HG03571 (cell line): ENCODE results near the gene ZBTB7C.
"Not testable (repeated sequence)": the region's sequence is repeated elsewhere in the genome, so short reads cannot be mapped to it uniquely, and the experiment has no call there.

Source experiments
- ATAC-seq: cut with Tn5 transposase; IDR thresholded peaks from one replicate; pipeline ENCODE4 v1.9.1; 2021; ENCODE audit not compliant: unreplicated experiment

ZBTB7C gene

GRCh38 chr18:48408727-48409590 lies at the start of gene ZBTB7C:
TSS of gene ZBTB7C (minus strand) at chr18:48409383.
- ATAC-seq = no peak

- no peak for ATAC-seq
Measured at GRCh38 chr18:48456838-48457237, 47.7 kb upstream of the ZBTB7C start.

DNA sequence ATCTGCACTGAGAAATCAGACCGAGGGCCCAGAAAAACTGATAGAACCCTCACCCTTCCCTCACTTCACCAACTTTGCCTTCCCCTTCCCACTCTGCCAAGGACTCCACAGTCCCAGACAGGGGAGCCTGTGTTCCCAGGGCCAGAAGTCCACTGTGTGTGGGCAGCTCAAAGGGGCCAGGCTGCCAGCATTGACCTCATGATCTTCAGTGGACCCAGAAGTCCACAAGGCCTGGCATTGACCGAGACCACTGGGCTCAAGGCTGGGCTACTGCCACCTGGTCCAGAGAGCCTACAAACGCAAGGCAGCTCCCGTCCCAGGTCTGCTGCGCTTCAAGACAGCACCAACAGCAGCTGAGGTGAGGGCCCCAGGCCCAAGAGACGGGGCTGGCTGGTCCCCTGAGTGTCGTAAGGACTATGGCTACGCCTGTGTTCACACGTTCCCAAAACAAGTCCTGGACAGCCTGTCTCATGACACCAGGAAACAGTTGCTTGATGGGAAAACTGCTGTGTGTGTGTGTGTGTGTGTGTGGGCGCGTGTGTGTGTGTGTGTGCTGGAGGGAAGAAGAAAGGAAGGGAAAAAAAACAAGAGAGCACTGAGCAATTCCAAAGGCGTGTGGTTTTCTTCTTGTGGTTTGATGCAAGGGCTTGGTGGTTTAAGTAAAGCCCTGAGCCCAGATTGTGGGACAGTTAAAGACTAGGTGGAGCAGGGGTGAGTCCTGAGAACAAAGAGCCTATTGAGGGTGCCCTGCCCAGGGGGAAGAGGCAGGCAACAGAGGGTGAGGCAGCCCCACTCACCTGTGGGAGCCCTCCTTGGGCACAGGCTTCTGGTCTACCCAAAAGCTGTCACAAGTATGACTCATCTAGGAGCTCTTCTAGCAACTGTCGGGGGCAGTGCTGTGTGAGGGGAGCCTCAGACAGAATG lies 46.6 kb upstream of the ZBTB7C start:
- ATAC-seq = no peak

DNA sequence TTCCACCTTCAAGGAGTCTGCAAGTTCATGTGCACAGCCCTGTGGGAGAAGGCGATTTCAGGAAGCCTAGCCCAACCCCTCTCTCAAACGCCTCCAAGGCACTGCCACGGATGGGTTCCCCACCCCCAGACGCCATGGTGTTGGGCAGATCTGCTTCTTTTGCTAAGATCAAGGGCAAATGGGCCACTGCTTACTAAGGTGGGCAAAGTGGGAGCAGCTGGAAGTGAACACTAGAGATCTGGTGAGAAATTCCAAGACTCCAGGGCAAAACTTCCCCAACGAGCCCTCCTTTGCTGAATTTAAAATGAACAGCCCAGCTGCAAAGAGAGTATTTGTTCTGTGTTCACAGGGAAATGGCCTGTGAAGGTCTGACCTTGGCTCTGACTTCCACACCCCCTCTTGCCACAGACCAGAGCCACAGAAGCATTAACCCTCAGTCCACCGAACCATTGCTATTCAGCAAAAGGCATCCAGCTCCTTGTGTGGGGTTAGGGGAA lies 45.1 kb upstream of the ZBTB7C start:
- no peak for ATAC-seq

- no peak for ATAC-seq
Measured at GRCh38 chr18:48453330-48454066, 44.3 kb upstream of the ZBTB7C start.

GRCh38 chr18:48452861-48453323 lies 43.7 kb upstream of the ZBTB7C start:
- no peak for ATAC-seq

GRCh38 chr18:48450685-48451084 lies 41.5 kb upstream of the ZBTB7C start:
- no peak for ATAC-seq

GRCh38 chr18:48446582-48447225 lies 37.5 kb upstream of the ZBTB7C start:
- ATAC-seq = no peak

DNA sequence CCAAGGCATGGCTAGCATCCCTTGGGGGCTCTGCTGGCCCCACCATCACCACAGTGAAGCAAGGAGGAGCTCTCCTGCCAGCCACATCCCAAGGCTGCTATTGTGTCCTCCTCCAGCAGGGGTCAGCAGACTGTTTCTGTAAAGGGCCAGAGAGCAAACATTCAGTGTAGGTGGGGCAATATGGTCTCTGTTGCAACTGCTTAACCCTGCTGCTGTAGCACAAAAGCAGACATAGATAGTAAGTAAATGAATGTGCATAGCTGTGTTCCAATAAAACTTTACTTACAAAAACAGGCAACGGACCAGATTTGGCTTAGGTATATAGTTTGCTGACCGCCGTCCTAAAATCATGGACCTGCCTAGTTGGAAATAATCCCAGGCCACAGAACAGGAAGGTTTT lies 36.4 kb upstream of the ZBTB7C start:
- no peak for ATAC-seq

GRCh38 chr18:48442761-48443160 lies 33.6 kb upstream of the ZBTB7C start:
- ATAC-seq = no peak

- no peak for ATAC-seq
Measured at GRCh38 chr18:48441405-48441881, 32.3 kb upstream of the ZBTB7C start.

DNA sequence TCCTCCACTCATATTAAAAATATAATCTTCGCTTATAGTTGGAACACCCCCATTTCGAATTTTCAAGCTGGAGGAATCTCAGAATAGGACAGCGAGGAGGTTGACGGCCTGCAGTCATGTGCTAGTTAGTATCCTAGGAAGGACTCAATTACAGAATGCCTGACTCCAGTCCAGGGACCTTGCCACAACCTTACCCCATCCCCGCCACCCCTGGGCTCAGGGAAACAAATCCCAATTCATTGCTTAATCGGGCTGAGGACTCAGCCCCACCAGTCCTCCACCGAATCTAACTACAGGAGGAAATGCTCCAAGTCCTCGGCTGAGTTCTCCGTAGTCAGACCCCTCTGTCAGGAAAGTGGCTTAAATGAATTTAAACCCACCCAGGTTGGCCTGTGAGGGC lies 31.7 kb upstream of the ZBTB7C start:
- no peak for ATAC-seq

- ATAC-seq = no peak
Measured at GRCh38 chr18:48436907-48437306, 27.7 kb upstream of the ZBTB7C start.

DNA sequence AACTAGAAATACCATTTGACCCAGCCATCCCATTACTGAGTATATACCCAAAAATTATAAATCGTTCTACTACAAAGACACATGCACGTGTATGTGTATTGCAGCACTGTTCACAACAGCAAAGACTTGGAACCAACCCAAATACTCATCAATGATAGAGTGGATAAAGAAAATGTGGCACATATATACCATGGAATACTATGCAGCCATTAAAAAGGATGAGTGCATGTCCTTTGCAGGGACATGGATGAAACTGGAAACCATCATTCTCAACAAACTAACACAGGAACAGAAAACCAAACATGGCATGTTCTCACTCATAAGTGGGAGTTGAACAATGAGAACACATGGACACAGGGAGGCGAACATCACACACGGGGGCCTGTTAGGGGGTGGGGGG lies 25.2 kb upstream of the ZBTB7C start:
- not testable (repeated sequence) for ATAC-seq

DNA sequence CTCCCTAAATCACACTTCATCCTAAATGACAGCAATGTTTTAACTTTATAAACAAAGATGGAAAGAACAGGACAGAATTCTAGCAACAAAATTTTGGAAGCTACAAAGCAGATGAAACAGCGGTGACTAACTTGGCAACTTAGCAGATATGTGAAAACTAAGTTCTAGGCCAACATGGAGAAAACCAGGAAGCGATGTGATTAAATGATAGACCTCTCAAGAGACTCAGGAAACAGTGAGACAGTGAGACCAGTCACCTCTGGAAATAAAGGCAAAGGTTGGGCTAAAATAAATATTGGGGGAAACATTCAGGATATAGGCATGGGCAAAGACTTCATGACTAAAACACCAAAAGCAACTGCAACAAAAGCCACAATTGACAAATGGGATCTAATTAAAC lies 24.4 kb upstream of the ZBTB7C start:
- no peak for ATAC-seq

- no peak for ATAC-seq
Measured at GRCh38 chr18:48430150-48430549, 21.0 kb upstream of the ZBTB7C start.

- no peak for ATAC-seq
Measured at GRCh38 chr18:48428475-48429177, 19.4 kb upstream of the ZBTB7C start.

DNA sequence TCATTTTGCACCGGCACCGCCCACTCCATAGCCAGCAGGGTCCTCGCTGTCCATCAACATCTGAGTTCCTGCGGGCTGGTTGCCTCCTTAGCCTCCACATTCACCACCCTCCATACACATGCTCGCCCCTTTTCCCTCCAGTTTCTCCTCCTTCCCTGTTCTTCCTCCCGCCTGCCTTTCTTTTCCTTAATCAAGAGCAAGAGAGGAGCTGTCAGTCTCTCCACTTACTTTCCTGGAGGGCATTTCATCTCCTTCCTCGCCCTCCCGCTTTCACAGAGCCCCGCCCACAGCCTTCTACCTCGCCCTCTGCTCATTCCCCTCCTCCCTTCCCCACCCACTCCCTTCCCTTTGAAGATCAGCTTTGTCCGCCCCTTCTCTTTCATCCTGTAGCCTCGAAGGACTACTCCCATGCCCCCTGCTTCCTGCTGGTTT lies 13.8 kb upstream of the ZBTB7C start:
- no peak for ATAC-seq

DNA sequence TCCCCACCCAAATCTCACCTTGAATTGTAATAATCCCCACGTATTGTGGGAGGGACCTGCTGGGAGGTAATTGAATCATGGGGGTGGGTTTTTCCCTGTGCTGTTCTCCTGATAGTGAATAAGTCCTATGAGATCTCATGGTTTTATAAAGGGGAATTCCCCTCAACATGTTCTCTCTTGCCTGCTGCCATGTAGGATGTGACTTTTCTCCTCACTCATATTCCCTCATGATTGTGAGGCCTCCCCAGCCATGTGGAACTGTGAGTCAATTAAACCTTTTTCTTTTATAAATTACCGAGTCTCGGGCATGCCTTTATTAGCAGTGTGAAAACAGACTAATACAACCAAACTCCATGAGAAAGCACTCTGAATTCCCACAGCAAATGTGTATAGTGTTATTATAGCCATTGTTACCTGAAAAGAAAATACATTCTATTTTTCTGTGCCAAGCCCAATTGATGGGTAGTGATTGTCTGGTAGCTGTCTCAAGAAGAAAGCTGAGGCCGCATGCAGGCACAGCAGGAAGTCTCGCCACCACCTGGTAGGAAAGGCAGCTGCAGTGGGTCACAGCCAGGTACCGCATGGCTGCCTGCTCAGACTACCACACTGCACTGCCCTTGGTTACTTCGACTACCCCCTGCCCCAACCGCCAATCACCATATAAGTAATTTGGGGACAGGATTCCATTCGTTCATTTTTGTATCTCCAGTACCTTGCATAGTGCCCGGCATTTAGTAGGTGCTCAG lies 10.3 kb upstream of the ZBTB7C start:
- ATAC-seq = no peak
